Measurements from ENCODE around the gene HYAL3.

Gene HYAL3

GRCh38 chr3:50338965-50339364 is 39.8 kb upstream of the HYAL3 start:
- CTCF ChIA-PET: interaction anchor here (3.0 to 4.9 kb wide), 2 partner anchors 10 to 15 kb away, joined by 11 to 46 read pairs; partner anchors contain the start of genes CYB561D2 and NPRL2
- peak overlapping the region; percentile 8 for H3K4me3 ChIP-seq (ENCODE audit: low read depth, low read length)
- DNase-seq (ENCODE audit: low read depth, low spot score): no peak
- POLR2A ChIA-PET: interaction anchor here (1.9 kb wide), 1 partner anchor 12 kb away, joined by 10 read pairs; the partner anchor contains the start of genes CYB561D2 and NPRL2
- no peak for TF ChIP-seq CTCF (IDR thresholded peaks at IDR 0.05; ENCODE audit: insufficient read depth, low read length, missing control alignments)

GRCh38 chr3:50337175-50337861 is 38.1 kb upstream of the HYAL3 start:
- no peak for TF ChIP-seq CTCF (IDR thresholded peaks at IDR 0.05; ENCODE audit: insufficient read depth, low read length, missing control alignments)
- POLR2A ChIA-PET: interaction anchor here (0.6 to 1.9 kb wide), 10 partner anchors 9 to 1818 kb away, joined by 3 to 31 read pairs (median 3); partner anchors contain the start of genes CYB561D2, DCAF1, HYAL2 and HYAL3
- peak; percentile 96 for DNase-seq (ENCODE audit: low read depth, low spot score)
- H3K4me3 ChIP-seq (ENCODE audit: low read depth, low read length): peak overlapping the region; percentile 92
- CTCF ChIA-PET: interaction anchor here (0.8 to 4.9 kb wide), 6 partner anchors 9 to 205 kb away, joined by 3 to 46 read pairs (median 6); partner anchors contain the start of genes CYB561D2, HYAL2, NPRL2 and TUSC2

GRCh38 chr3:50336452-50337174 is 37.4 kb upstream of the HYAL3 start:
- POLR2A ChIA-PET: interaction anchor here (0.6 to 1.9 kb wide), 9 partner anchors 8 to 1818 kb away, joined by 3 to 31 read pairs (median 3); partner anchors contain the start of genes CYB561D2, DCAF1, HYAL3 and NAA80
- TF ChIP-seq CTCF (IDR thresholded peaks at IDR 0.05; ENCODE audit: insufficient read depth, low read length, missing control alignments): no peak
- CTCF ChIA-PET: interaction anchor here (0.8 to 4.9 kb wide), 11 partner anchors 9 to 213 kb away, joined by 3 to 46 read pairs (median 4); partner anchors contain the start of genes CYB561D2, HYAL2, NPRL2 and TUSC2
- DNase-seq (ENCODE audit: low read depth, low spot score): no peak
- H3K4me3 ChIP-seq (ENCODE audit: low read depth, low read length): peak overlapping the region; percentile 92

GRCh38 chr3:50334339-50335075 is 35.3 kb upstream of the HYAL3 start:
- H3K4me3 ChIP-seq (ENCODE audit: low read depth, low read length): peak overlapping the region; percentile 21
- no peak for DNase-seq (ENCODE audit: low read depth, low spot score)
- no peak for TF ChIP-seq CTCF (IDR thresholded peaks at IDR 0.05; ENCODE audit: insufficient read depth, low read length, missing control alignments)
- POLR2A ChIA-PET: no interaction called here
- CTCF ChIA-PET: interaction anchor here (1.0 to 3.0 kb wide), 6 partner anchors 11 to 208 kb away, joined by 3 to 18 read pairs (median 3); partner anchors contain the start of gene HYAL2

- TF ChIP-seq CTCF (IDR thresholded peaks at IDR 0.05; ENCODE audit: insufficient read depth, low read length, missing control alignments): no peak
- peak overlapping the region; percentile 15 for H3K4me3 ChIP-seq (ENCODE audit: low read depth, low read length)
- POLR2A ChIA-PET: interaction anchor here (1.2 kb wide), 1 partner anchor 12 kb away, joined by 3 read pairs; no protein-coding TSS in a partner anchor
- CTCF ChIA-PET: interaction anchor here (1.0 to 3.0 kb wide), 5 partner anchors 11 to 208 kb away, joined by 3 to 18 read pairs (median 3); partner anchors contain the start of gene HYAL2
- DNase-seq (ENCODE audit: low read depth, low spot score): no peak
Observed at GRCh38 chr3:50333744-50334328, 34.6 kb upstream of the HYAL3 start.
